BLaER1 (cell line): Measurements from ENCODE around the gene IL26.

ENCODE experiments used
- H3K27ac ChIP-seq: shearing (Covaris generic); formaldehyde crosslinking; 2 replicates; pipeline ENCODE4 v1.8.1; 2022
- H3K27me3 ChIP-seq: shearing (Covaris generic); formaldehyde crosslinking; 2 replicates; pipeline ENCODE4 v1.8.1; 2022
- H3K36me3 ChIP-seq: shearing (Covaris generic); formaldehyde crosslinking; 2 replicates; pipeline ENCODE4 v1.8.1; 2022
- H3K4me1 ChIP-seq: shearing (Covaris generic); formaldehyde crosslinking; 2 replicates; pipeline ENCODE4 v1.8.1; 2022
- H3K4me2 ChIP-seq: shearing (Covaris generic); formaldehyde crosslinking; 2 replicates; pipeline ENCODE4 v1.8.1; 2022
- H3K4me3 ChIP-seq: shearing (Covaris generic); formaldehyde crosslinking; 2 replicates; pipeline ENCODE4 v1.8.1; 2022
- H3K9ac ChIP-seq: shearing (Covaris generic); formaldehyde crosslinking; 2 replicates; pipeline ENCODE4 v1.8.1; 2022
- H3K9me3 ChIP-seq: shearing (Covaris generic); formaldehyde crosslinking; 2 replicates; pipeline ENCODE4 v1.8.1; 2022
- H4K20me1 ChIP-seq: shearing (Covaris generic); formaldehyde crosslinking; 2 replicates; pipeline ENCODE4 v1.8.1; 2022
- Cebpa-rat ChIP-seq: shearing (Covaris generic); IDR thresholded peaks from 2 replicates; pipeline ENCODE4 v1.8.1; 2022

The IL26 gene

GRCh38 chr12:68261896-68262295, 36.3 kb upstream of the IL26 start:
- no peak for TF ChIP-seq Cebpa-rat

DNA sequence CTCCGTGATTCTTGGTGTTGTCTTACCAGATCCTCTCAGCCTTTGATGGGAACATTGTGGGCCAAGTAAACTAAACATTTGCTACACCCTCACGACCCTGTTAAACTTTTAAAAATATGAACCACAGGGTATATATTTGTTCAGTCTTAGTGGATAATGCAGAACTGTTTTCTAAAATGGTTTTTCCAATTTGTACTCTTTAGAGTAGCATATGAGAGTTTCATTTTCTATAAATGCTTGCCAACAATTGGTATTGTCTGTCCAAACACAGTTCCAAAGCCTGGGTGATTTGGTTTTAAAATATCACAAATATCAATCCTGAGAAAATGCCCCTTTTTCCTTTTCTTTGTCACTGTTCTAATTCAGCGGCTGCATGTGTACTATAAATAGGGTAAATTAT, 34.5 kb upstream of the IL26 start:
- TF ChIP-seq Cebpa-rat, result no peak
- H3K4me2 ChIP-seq, result no peak overlapping the region
- no peaks in the 10 kb centered on the region for H3K36me3 ChIP-seq

More at GRCh38 chr12:68261896-68262295, 36.3 kb upstream of the IL26 start:
- Histone ChIP-seq H3K4me2 (no peak overlapping the region), H3K4me3 (no peak overlapping the region), H3K36me3 (no peaks in the 10 kb centered on the region), H3K27ac (no peak overlapping the region), H3K9ac (no peak overlapping the region), H3K4me1 (no peaks in the 10 kb centered on the region), H3K9me3 (no peaks in the 10 kb centered on the region), H4K20me1 (no peaks in the 10 kb centered on the region), H3K27me3 (no peaks in the 10 kb centered on the region)

GRCh38 chr12:68259318-68259940, 33.8 kb upstream of the IL26 start:
- Histone ChIP-seq H3K4me3 (no peak overlapping the region), H3K27me3 (no peaks in the 10 kb centered on the region), H3K27ac (no peak overlapping the region), H3K9me3 (no peaks in the 10 kb centered on the region), H3K4me2 (no peak overlapping the region), H3K9ac (no peak overlapping the region), H4K20me1 (no peaks in the 10 kb centered on the region), H3K4me1 (no peaks in the 10 kb centered on the region), H3K36me3 (no peaks in the 10 kb centered on the region)
- TF ChIP-seq Cebpa-rat, result no peak

More for the DNA sequence above, 34.5 kb upstream of the IL26 start:
- H3K9me3 ChIP-seq, result no peaks in the 10 kb centered on the region
- H3K4me1 ChIP-seq, result no peaks in the 10 kb centered on the region
- H3K4me3 ChIP-seq, result no peak overlapping the region
- H3K27me3 ChIP-seq, result no peaks in the 10 kb centered on the region
- H3K9ac ChIP-seq, result no peak overlapping the region
- H3K27ac ChIP-seq, result no peak overlapping the region
- no peaks in the 10 kb centered on the region for H4K20me1 ChIP-seq

GRCh38 chr12:68253504-68253903, 27.9 kb upstream of the IL26 start, which contains the start of gene IL22:
TSS of gene IL22 (minus strand) at chr12:68253604. CDS start at chr12:68253448, 156 bp downstream.
- Histone ChIP-seq H3K4me3 (no peak within 1 kb of the TSS), H3K27ac (no peak within 1 kb of the TSS), H3K9ac (no peak within 1 kb of the TSS), H3K9me3 (no peaks in the 10 kb centered on the region), H3K4me1 (no peaks in the 10 kb centered on the region), H4K20me1 (no peaks in the 10 kb centered on the region), H3K27me3 (no peaks in the 10 kb centered on the region), H3K36me3 (no peaks in the 10 kb centered on the region), H3K4me2 (no peak within 1 kb of the TSS)
- TF ChIP-seq Cebpa-rat, result no peak

DNA sequence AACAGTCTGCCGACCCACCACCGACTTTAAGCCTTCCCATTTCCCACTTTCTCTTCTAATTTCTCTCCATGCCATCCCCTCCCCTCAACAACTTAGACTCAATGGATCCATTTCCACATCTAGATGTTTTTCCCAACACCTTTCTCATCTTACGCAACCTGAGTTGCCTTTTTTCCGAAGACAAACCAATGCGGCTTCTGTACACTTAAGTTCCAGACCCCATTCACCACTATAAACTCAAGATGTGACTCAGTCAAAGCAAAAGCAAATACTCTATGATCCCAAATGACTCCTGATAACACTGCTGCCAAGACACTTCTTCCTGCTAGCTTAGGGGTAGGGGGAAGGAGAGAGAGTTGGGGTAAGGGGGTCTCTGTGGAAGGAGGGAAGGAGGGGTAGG, 26.5 kb upstream of the IL26 start:
- no peaks in the 10 kb centered on the region for H3K9me3 ChIP-seq
- no peaks in the 10 kb centered on the region for H3K4me1 ChIP-seq
- H3K36me3 ChIP-seq, result no peaks in the 10 kb centered on the region
- H3K27ac ChIP-seq, result no peak overlapping the region
- no peaks in the 10 kb centered on the region for H3K27me3 ChIP-seq
- no peak for TF ChIP-seq Cebpa-rat
- no peak overlapping the region for H3K4me3 ChIP-seq
- H4K20me1 ChIP-seq, result no peaks in the 10 kb centered on the region
- no peak overlapping the region for H3K9ac ChIP-seq
- no peak overlapping the region for H3K4me2 ChIP-seq

DNA sequence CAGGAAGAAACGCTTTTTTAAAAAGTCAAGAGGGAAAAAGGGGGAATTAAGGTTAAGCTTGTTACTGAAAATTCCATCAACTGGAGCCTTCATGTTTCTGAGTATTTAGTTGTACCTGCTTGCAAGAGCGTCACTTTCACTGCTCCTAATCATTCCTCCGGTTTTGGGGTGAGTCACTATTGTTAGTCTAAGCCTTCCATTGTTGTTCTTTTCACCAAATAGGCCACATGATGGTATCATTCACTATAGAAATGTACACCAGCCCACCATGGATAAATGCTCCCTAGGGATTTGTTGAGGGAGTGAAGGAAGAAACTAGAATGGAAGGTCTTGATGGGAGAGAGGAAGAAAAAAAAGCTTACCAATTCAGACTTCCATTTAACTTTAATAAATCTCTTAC, 24.8 kb upstream of the IL26 start:
- Histone ChIP-seq H3K4me1 (no peaks in the 10 kb centered on the region), H3K4me3 (no peak overlapping the region), H3K4me2 (no peak overlapping the region), H3K36me3 (no peaks in the 10 kb centered on the region), H3K9me3 (no peaks in the 10 kb centered on the region), H3K27me3 (no peaks in the 10 kb centered on the region), H4K20me1 (no peaks in the 10 kb centered on the region), H3K27ac (no peak overlapping the region), H3K9ac (no peak overlapping the region)
- TF ChIP-seq Cebpa-rat, result no peak

DNA sequence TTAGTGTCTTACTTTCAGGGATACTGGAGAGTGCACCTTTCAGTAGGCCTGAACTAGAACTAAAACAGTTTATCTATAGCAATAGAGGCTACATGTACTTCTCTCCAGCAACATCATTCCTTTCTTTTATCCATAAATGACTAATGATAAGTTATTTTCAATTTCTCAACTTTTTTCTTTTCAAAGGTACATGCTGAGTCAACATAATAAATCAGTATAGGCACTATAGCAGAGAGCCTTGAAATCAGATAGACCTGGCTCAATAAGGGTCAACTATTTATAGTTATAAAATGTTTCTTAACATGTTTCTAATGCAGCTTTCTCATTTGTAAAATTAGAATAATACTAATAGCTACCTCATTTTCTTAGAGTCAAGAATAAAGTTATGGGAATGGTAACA, 22.2 kb upstream of the IL26 start:
- no peaks in the 10 kb centered on the region for H3K9me3 ChIP-seq

DNA sequence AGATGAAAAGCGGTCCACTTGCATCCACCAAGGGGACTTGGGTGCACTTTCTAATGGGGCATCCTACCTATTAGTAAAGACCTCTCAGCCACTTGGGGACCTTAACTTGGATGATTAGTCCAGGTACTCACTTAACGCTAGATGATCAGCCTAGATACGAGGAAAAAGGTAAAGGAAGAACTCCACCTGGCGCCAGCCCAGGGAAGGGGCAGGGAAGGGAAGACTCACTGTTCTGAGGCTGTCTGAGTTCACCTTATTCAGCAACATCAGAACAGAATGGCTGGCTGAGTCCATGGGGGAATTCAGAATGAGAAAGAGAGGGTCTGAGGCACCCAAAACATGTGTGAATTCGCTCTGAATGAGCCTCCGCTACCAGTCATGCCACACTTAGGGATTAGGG, 20.7 kb upstream of the IL26 start:
- no peaks in the 10 kb centered on the region for H3K9me3 ChIP-seq
- no peak for TF ChIP-seq Cebpa-rat
- H3K9ac ChIP-seq, result no peak overlapping the region
- H3K4me2 ChIP-seq, result no peak overlapping the region
- no peaks in the 10 kb centered on the region for H4K20me1 ChIP-seq
- peaks cover under 1% of the 10 kb centered on the region; the same call in 1 of the 2 replicates for H3K4me1 ChIP-seq
- H3K27me3 ChIP-seq, result no peaks in the 10 kb centered on the region
- H3K27ac ChIP-seq, result no peak overlapping the region
- H3K4me3 ChIP-seq, result no peak overlapping the region
- no peaks in the 10 kb centered on the region for H3K36me3 ChIP-seq

More for the DNA sequence above, 22.2 kb upstream of the IL26 start:
- no peak overlapping the region for H3K27ac ChIP-seq
- no peak for TF ChIP-seq Cebpa-rat
- no peaks in the 10 kb centered on the region for H3K4me1 ChIP-seq
- H3K4me3 ChIP-seq, result no peak overlapping the region
- no peaks in the 10 kb centered on the region for H3K27me3 ChIP-seq
- no peak overlapping the region for H3K9ac ChIP-seq
- no peaks in the 10 kb centered on the region for H4K20me1 ChIP-seq
- H3K4me2 ChIP-seq, result no peak overlapping the region
- no peaks in the 10 kb centered on the region for H3K36me3 ChIP-seq

DNA sequence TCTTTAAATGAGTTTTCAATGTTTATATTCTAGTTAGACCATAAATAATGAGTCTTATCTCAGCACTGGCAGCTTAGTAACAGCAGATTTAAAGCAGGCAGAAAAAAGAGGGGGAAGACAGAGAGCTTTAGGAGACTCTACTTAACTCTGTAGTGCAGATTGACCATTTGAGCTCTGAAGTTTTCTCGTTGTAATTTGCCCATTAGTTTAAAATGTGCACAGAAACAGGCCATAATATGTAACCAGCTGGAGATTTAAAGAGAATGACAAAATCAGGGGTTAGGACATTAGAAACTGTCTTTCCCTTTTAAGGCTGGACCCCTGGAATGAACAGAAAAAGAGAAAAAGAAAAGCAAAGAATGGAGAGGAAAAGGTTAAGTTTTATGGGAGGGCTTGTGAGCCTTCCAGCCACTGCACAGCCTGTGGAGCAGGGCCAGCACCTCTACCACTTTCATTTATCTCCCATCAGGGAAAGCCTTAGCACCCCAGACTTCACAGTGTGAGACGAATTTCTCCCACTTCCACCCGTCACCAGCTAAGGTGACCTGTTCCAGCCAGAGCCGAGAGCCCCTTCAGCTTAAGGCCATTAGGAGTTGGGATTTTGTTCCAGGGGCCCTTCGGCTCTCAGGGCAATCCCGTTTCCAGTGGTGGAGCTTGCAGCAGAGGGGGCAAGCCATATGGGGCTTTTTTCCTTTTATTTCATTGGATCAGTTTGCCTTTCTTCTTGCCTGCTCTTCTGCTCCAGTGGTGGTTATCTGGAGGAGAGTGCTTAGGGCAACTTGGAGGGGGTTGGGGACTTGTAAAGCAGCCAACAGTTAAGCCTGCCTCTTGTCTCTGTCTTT, 19.8 kb upstream of the IL26 start:
- H3K9ac ChIP-seq, result no peak overlapping the region
- TF ChIP-seq Cebpa-rat, result no peak
- peaks cover 10% of the 10 kb centered on the region for H3K4me1 ChIP-seq
- H3K27ac ChIP-seq, result no peak overlapping the region
- no peaks in the 10 kb centered on the region for H3K27me3 ChIP-seq
- H3K9me3 ChIP-seq, result no peaks in the 10 kb centered on the region
- H3K36me3 ChIP-seq, result no peaks in the 10 kb centered on the region
- no peak overlapping the region for H3K4me2 ChIP-seq
- H4K20me1 ChIP-seq, result no peaks in the 10 kb centered on the region
- H3K4me3 ChIP-seq, result no peak overlapping the region

GRCh38 chr12:68242777-68243176, 17.2 kb upstream of the IL26 start:
- no peaks in the 10 kb centered on the region for H3K27me3 ChIP-seq

More at GRCh38 chr12:68242777-68243176, 17.2 kb upstream of the IL26 start:
- H3K9me3 ChIP-seq, result no peaks in the 10 kb centered on the region
- no peak overlapping the region for H3K9ac ChIP-seq
- H3K36me3 ChIP-seq, result no peaks in the 10 kb centered on the region
- H3K4me3 ChIP-seq, result no peak overlapping the region
- H3K4me1 ChIP-seq, result peaks cover 15% of the 10 kb centered on the region
- TF ChIP-seq Cebpa-rat, result no peak
- no peaks in the 10 kb centered on the region for H4K20me1 ChIP-seq
- no peak overlapping the region for H3K27ac ChIP-seq
- no peak overlapping the region for H3K4me2 ChIP-seq
